Colonic mucosa (tissue), 4 donors: ENCODE measurements around the gene ESRRG. TPM values are rescaled to one million over a fixed set of nuclear protein-coding genes. Genes with fewer than 3 reads are reported as not detected.

Experiments used
- DNase-seq: peaks from one replicate; pipeline ENCODE4 v3.0.0-alpha.2; 2020
- H3K27ac ChIP-seq: fragments of 200-600 bp; one replicate; pipeline ENCODE4 v1.8.0; 2021
- H3K27me3 ChIP-seq: fragments of 200-600 bp; one replicate; pipeline ENCODE4 v1.8.0; 2021
- H3K36me3 ChIP-seq: fragments of 200-600 bp; one replicate; pipeline ENCODE4 v1.8.0; 2021
- H3K4me1 ChIP-seq: fragments of 200-600 bp; one replicate; pipeline ENCODE4 v1.8.0; 2021; ENCODE audit warnings: mild to moderate bottlenecking
- H3K4me3 ChIP-seq: fragments of 200-600 bp; one replicate; pipeline ENCODE4 v1.8.0; 2021
- H3K9ac ChIP-seq, 2 donors: one replicate each; pipeline ENCODE4 v1.7.0; 2013; ENCODE audit warnings: control low read depth in 2 of 2, low read depth in 2 of 2, low read length in 2 of 2
- H3K9me3 ChIP-seq: fragments of 200-600 bp; one replicate; pipeline ENCODE4 v1.8.0; 2021
- CTCF ChIP-seq: fragments of 200-600 bp; IDR thresholded peaks from one replicate; pipeline ENCODE4 v1.8.0; 2022; ENCODE audit warnings: antibody characterized with exemption, mild to moderate bottlenecking
- intact Hi-C: fragments of 100-400 bp; cut with DNase I; formaldehyde crosslinking; loops from one replicate; pipeline ENCODE4 v1.14.1; 2022
- total RNA-seq, 2 donors: library from RNA; stranded (reverse); fragmentation: NEBNext Ultra II Directional in 1 of 2; extraction: Animal tissue kit (Norgen Biotek cat#: 25700) in 1 of 2; gene quantifications; one replicate each; pipeline ENCODE4 v1.2.1, GENCODE V29; 2021
- donor health status: healthy.
- donor health status: DM: no; HTN: no; CAD: no.
- donor health status: DM: no; HTN: no; CAD: no.

Gene ESRRG
- under 1 TPM; 0.10 to 0.27 TPM for total RNA-seq

- H3K27ac ChIP-seq, result no peak within 1 kb of the TSS
Observed at GRCh38 chr1:216723274-216723780, at the start of gene ESRRG. Gene ESRRG (minus strand): TSS chr1:216723429. CDS start chr1:216723299, 130 bp downstream.

GRCh38 chr1:216771922-216772321 is 48.7 kb upstream of the ESRRG start:
- H3K4me1 ChIP-seq, result no peaks in the 10 kb centered on the region
- no peaks in the 10 kb centered on the region for H3K9me3 ChIP-seq
- no peak overlapping the region for H3K4me3 ChIP-seq
- H3K27ac ChIP-seq, result no peak overlapping the region
- intact Hi-C loops, result no loop called here
- TF ChIP-seq CTCF, result no peak
- DNase-seq, result no peak
- no peak overlapping the region for H3K9ac ChIP-seq
- no peaks in the 10 kb centered on the region for H3K36me3 ChIP-seq
- H3K27me3 ChIP-seq, result no peaks in the 10 kb centered on the region

More at GRCh38 chr1:216723274-216723780, at the start of gene ESRRG:
- no peaks in the 10 kb centered on the region for H3K4me1 ChIP-seq
- H3K36me3 ChIP-seq, result no peaks in the 10 kb centered on the region
- no peaks in the 10 kb centered on the region for H3K27me3 ChIP-seq
- peak; percentile 49 for DNase-seq
- no peak for TF ChIP-seq CTCF
- H3K9me3 ChIP-seq, result no peaks in the 10 kb centered on the region
- H3K4me3 ChIP-seq, result peak within 1 kb of the TSS; percentile 28
- H3K9ac ChIP-seq, result no peak within 1 kb of the TSS
- intact Hi-C loops, result no loop called here

GRCh38 chr1:216766633-216767327 is 43.6 kb upstream of the ESRRG start:
- Histone ChIP-seq H3K9me3 (no peaks in the 10 kb centered on the region), H3K27me3 (no peaks in the 10 kb centered on the region), H3K9ac (no peak overlapping the region), H3K4me1 (no peaks in the 10 kb centered on the region), H3K27ac (no peak overlapping the region), H3K36me3 (no peaks in the 10 kb centered on the region), H3K4me3 (no peak overlapping the region)
- no peak for DNase-seq
- TF ChIP-seq CTCF, result no peak
- intact Hi-C loops, result no loop called here

- Histone ChIP-seq H3K27ac (no peak overlapping the region), H3K36me3 (no peaks in the 10 kb centered on the region), H3K9me3 (no peaks in the 10 kb centered on the region), H3K4me3 (no peak overlapping the region), H3K4me1 (no peaks in the 10 kb centered on the region), H3K27me3 (no peaks in the 10 kb centered on the region), H3K9ac (no peak overlapping the region)
- intact Hi-C loops, result no loop called here
- TF ChIP-seq CTCF, result no peak
- no peak for DNase-seq
Observed at GRCh38 chr1:216765346-216766300, 42.4 kb upstream of the ESRRG start.

GRCh38 chr1:216758161-216758560 is 34.9 kb upstream of the ESRRG start:
- DNase-seq, result no peak
- Histone ChIP-seq H3K4me1 (no peaks in the 10 kb centered on the region), H3K9ac (no peak overlapping the region), H3K27me3 (no peaks in the 10 kb centered on the region), H3K36me3 (no peaks in the 10 kb centered on the region), H3K27ac (no peak overlapping the region), H3K9me3 (no peaks in the 10 kb centered on the region), H3K4me3 (no peak overlapping the region)
- intact Hi-C loops, result no loop called here
- no peak for TF ChIP-seq CTCF
